Measurements from ENCODE around the gene ANXA11. TPM values are rescaled to one million over a fixed set of nuclear protein-coding genes. Genes with fewer than 3 reads are reported as not detected.

The ANXA11 gene
- total RNA-seq, 1 donor from 2014 or later = 2.3 TPM

DNA sequence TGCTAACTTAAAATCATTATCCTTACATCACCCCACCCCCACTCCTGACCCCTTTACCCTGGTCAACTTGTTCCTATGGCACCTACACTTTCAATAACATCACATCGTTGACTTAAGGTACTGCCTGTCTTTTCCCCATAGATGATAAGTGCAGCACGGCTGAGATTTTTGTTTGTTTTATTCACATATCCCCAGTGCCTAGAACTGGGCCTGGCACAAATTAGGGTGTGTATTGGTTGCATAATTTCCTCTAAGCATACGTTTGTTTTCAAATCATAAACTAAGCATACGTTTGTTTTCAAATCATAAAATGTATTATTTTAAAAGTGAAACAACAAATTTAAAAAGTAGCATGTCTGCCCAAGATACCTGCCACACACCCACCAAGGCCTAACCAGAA lies 35.3 kb downstream of the ANXA11 start:
- peaks cover 17% of the 10 kb centered on the region for H3K9me3 Mint-ChIP-seq (ENCODE audit: unreplicated experiment)
- H3K4me3 Mint-ChIP-seq (ENCODE audit: unreplicated experiment) = no peak overlapping the region
- no peak overlapping the region for H3K27ac Mint-ChIP-seq (ENCODE audit: unreplicated experiment)
- peaks cover 12% of the 10 kb centered on the region for H3K4me1 Mint-ChIP-seq (ENCODE audit: low read depth, unreplicated experiment)
- no peak for DNase-seq
- TF ChIP-seq, protein P1, sequence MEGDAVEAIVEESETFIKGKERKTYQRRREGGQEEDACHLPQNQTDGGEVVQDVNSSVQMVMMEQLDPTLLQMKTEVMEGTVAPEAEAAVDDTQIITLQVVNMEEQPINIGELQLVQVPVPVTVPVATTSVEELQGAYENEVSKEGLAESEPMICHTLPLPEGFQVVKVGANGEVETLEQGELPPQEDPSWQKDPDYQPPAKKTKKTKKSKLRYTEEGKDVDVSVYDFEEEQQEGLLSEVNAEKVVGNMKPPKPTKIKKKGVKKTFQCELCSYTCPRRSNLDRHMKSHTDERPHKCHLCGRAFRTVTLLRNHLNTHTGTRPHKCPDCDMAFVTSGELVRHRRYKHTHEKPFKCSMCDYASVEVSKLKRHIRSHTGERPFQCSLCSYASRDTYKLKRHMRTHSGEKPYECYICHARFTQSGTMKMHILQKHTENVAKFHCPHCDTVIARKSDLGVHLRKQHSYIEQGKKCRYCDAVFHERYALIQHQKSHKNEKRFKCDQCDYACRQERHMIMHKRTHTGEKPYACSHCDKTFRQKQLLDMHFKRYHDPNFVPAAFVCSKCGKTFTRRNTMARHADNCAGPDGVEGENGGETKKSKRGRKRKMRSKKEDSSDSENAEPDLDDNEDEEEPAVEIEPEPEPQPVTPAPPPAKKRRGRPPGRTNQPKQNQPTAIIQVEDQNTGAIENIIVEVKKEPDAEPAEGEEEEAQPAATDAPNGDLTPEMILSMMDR (IDR thresholded peaks at IDR 0.05; ENCODE audit: partially characterized antibody, unreplicated experiment) = no peak
- no peaks in the 10 kb centered on the region for H3K36me3 Mint-ChIP-seq (ENCODE audit: unreplicated experiment)
- H3K27me3 Mint-ChIP-seq (ENCODE audit: unreplicated experiment) = peaks cover 6% of the 10 kb centered on the region

DNA sequence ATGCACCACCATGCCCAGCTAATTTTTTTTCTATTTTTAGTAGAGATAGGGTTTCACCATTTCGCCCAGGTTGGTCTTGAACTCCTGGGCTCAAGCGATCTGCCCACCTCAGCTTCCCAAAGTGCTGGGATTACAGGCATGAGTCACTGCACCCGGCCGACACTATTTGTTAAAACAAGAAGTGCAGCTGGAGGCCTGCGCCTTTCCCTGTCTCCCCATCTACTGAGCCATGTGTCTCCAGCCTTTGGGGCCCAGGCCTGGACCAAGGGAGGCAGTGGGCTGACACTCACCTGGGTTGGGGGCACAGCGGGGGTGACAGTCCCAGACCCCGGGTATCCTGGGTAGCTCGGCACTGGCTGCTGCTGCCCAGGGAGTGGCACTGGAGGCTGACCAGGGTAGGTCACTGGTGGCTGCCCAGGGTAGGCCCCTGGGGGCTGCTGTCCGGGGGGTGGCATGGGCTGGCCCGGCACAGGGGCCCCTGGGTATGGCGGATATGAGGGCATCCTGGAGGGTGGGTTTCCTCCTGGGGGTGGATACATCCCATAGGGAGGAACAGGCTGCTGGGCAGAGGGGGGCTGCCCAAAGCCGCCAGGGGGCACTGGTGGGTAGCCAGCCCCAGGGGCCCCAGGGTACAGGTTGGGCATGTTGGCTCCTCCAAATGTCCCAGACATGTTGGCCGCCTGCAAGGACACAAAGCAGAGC lies 36.5 kb downstream of the ANXA11 start:
- no peaks in the 10 kb centered on the region for H3K36me3 Mint-ChIP-seq (ENCODE audit: unreplicated experiment)
- peaks cover 12% of the 10 kb centered on the region for H3K4me1 Mint-ChIP-seq (ENCODE audit: low read depth, unreplicated experiment)
- peaks cover 6% of the 10 kb centered on the region for H3K27me3 Mint-ChIP-seq (ENCODE audit: unreplicated experiment)
- TF ChIP-seq, protein P1 (IDR thresholded peaks at IDR 0.05; ENCODE audit: partially characterized antibody, unreplicated experiment) = no peak
- H3K4me3 Mint-ChIP-seq (ENCODE audit: unreplicated experiment) = no peak overlapping the region
- peaks cover 19% of the 10 kb centered on the region for H3K9me3 Mint-ChIP-seq (ENCODE audit: unreplicated experiment)
- no peak for DNase-seq
- H3K27ac Mint-ChIP-seq (ENCODE audit: unreplicated experiment) = no peak overlapping the region

DNA sequence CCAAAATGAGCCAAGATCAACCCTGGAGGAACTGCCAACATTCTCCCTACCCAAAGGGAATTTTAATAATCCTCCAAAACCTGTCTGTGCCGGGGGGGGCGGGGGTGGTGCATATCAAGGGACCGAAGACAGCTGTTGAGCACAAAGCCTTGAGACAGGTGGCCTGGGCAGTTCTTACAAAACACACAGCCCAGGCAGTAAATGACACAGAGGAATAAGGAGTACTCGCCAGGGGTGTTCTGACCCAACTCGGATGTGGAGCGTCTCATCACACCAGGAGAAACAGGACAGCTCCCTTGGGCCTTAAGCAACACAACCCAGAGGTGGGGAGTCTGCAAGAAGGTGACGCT lies 37.2 kb downstream of the ANXA11 start:
- peaks cover 6% of the 10 kb centered on the region for H3K27me3 Mint-ChIP-seq (ENCODE audit: unreplicated experiment)
- peaks cover 19% of the 10 kb centered on the region for H3K9me3 Mint-ChIP-seq (ENCODE audit: unreplicated experiment)
- TF ChIP-seq, protein P1 (IDR thresholded peaks at IDR 0.05; ENCODE audit: partially characterized antibody, unreplicated experiment) = no peak
- no peak for DNase-seq
- no peak overlapping the region for H3K4me3 Mint-ChIP-seq (ENCODE audit: unreplicated experiment)
- peaks cover 12% of the 10 kb centered on the region for H3K4me1 Mint-ChIP-seq (ENCODE audit: low read depth, unreplicated experiment)
- no peak overlapping the region for H3K27ac Mint-ChIP-seq (ENCODE audit: unreplicated experiment)
- no peaks in the 10 kb centered on the region for H3K36me3 Mint-ChIP-seq (ENCODE audit: unreplicated experiment)

DNA sequence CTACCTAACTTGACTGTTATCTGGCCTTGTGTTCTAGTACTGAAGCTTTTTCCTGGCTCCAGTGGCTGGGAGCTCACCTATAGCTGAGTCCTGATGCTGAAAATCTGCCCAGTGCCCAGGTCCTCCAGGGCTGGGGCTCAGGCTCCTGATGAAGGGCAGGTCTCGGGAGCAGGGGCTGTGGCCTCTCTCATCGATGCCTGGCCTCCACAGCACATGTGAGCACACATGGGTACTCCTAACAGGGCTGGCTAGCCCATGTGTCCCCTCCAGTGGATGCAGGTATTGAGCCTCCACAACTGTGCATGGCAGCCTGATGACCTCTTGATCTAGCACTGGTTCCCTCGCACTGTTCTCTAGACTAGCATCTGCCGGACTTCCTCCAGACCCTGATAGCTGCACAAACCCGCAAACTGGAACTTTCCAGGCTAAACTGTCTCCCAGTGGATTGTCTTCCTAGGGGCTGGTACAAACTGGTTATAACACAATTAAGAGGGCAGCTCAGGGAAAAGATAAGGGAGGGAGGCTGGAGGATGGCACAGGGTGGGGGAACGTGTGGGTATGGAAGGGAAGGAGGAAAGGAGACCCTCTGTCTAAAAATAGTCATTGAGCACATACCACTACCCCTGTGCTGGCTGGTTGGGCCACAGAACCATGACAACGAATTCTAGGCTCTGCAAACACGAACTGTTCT lies 37.7 kb downstream of the ANXA11 start:
- H3K36me3 Mint-ChIP-seq (ENCODE audit: unreplicated experiment) = no peaks in the 10 kb centered on the region
- TF ChIP-seq, protein P1 (IDR thresholded peaks at IDR 0.05; ENCODE audit: partially characterized antibody, unreplicated experiment) = no peak
- DNase-seq = no peak
- peaks cover 6% of the 10 kb centered on the region for H3K27me3 Mint-ChIP-seq (ENCODE audit: unreplicated experiment)
- no peak overlapping the region for H3K4me3 Mint-ChIP-seq (ENCODE audit: unreplicated experiment)
- no peak overlapping the region for H3K27ac Mint-ChIP-seq (ENCODE audit: unreplicated experiment)
- peaks cover 18% of the 10 kb centered on the region for H3K9me3 Mint-ChIP-seq (ENCODE audit: unreplicated experiment)
- H3K4me1 Mint-ChIP-seq (ENCODE audit: low read depth, unreplicated experiment) = peaks cover 12% of the 10 kb centered on the region
